Natural killer cell (primary cell): ENCODE measurements around the gene IL11. TPM values are rescaled to one million over a fixed set of nuclear protein-coding genes. Genes with fewer than 3 reads are reported as not detected.
A peak's percentile ranks its signal among the peaks of the same experiment; 100 is the strongest.

Experiments
- ATAC-seq, 3 donors: fragments of 150-1000 bp in 2 of 3; fragments of 200-7000 bp in 1 of 3; cut with Tn5 transposase; 1 replicate in 1 of 3; 2 replicates in 2 of 3; pipeline ENCODE4 v1.10.0; 2021; ENCODE audit warnings: mild to moderate bottlenecking in 2 of 3, moderate library complexity in 2 of 3
- DNase-seq, 2 donors: peaks; one replicate each; pipeline versions ENCODE4 v3.0.0 to v3.0.0-alpha.2; 2013 to 2021; ENCODE audit warnings: mixed read lengths in 1 of 2
- H3K27ac ChIP-seq: one replicate; pipeline ENCODE4 v1.5.1; 2013; ENCODE audit warnings: mild to moderate bottlenecking, low read length
- H3K27me3 ChIP-seq: one replicate; pipeline ENCODE4 v1.6.1; 2013; ENCODE audit warnings: low read length; ENCODE audit not compliant: control insufficient read depth, insufficient read depth
- H3K36me3 ChIP-seq: one replicate; pipeline ENCODE4 v1.6.1; 2013; ENCODE audit warnings: low read length; ENCODE audit not compliant: control insufficient read depth, insufficient read depth
- H3K4me1 ChIP-seq: one replicate; pipeline ENCODE4 v1.6.1; 2013; ENCODE audit warnings: low read length; ENCODE audit not compliant: control insufficient read depth, insufficient read depth
- H3K4me3 ChIP-seq: one replicate; pipeline ENCODE4 v1.5.1; 2013; ENCODE audit warnings: low read length
- H3K9me3 ChIP-seq: one replicate; pipeline ENCODE4 v1.6.1; 2013; ENCODE audit warnings: low read length; ENCODE audit not compliant: control insufficient read depth, insufficient read depth
- H3K27ac Mint-ChIP-seq, 2 donors: one replicate each; pipeline ENCODE4 v1.8.0; 2022; ENCODE audit warnings: mild to moderate bottlenecking in 2 of 2, mixed read lengths in 2 of 2, moderate library complexity in 1 of 2
- H3K27me3 Mint-ChIP-seq, 2 donors: one replicate each; pipeline ENCODE4 v1.8.0; 2022; ENCODE audit warnings: low read depth in 2 of 2, mixed read lengths in 2 of 2
- H3K36me3 Mint-ChIP-seq: one replicate; pipeline ENCODE4 v1.8.0; 2022; ENCODE audit warnings: mixed read lengths
- H3K4me1 Mint-ChIP-seq, 2 donors: one replicate each; pipeline ENCODE4 v1.8.0; 2022; ENCODE audit warnings: mixed read lengths in 2 of 2
- H3K4me3 Mint-ChIP-seq: one replicate; pipeline ENCODE4 v1.8.0; 2022; ENCODE audit warnings: mild to moderate bottlenecking, moderate library complexity, mixed read lengths
- H3K9me3 Mint-ChIP-seq, 2 donors: one replicate each; pipeline ENCODE4 v1.8.0; 2022; ENCODE audit warnings: mixed read lengths in 2 of 2
- CTCF ChIP-seq: fragments of 200-600 bp; IDR thresholded peaks from one replicate; pipeline ENCODE4 v1.8.0; 2022; ENCODE audit warnings: antibody characterized with exemption
- whole genome bisulfite sequencing: methylation state at CpG from one replicate; pipeline ENCODE4 v1.1.7; 2013; ENCODE audit warnings: missing lambda C conversion rate; ENCODE audit not compliant: insufficient coverage; 5-methylcytosine and 5-hydroxymethylcytosine counted together
- intact Hi-C: fragments of 100-400 bp; cut with micrococcal nuclease; formaldehyde crosslinking; loops from one replicate; pipeline ENCODE4 v1.14.2; 2022
- total RNA-seq, 4 donors: library from RNA; stranded (reverse); fragments of 120-200 nt in 1 of 4; gene quantifications; one replicate each; pipeline versions ENCODE4 v1.2.3 to v1.2.4, GENCODE V29; 2013 to 2022

Gene IL11
- total RNA-seq, 3 donors from 2014 or later (not counting 1 experiment from before 2014, with no cell fraction given) = 0.14 to 0.35 (median 0.27) TPM

- H3K4me1 Mint-ChIP-seq = peaks cover 24 to 45% of the 10 kb centered on the region in 2 donors
- intact Hi-C loops = no loop called here
- Histone ChIP-seq H3K27me3 (no peaks in the 10 kb centered on the region), H3K36me3 (peaks cover 43% of the 10 kb centered on the region), H3K4me1 (peaks cover 42% of the 10 kb centered on the region), H3K27ac (no peak overlapping the region), H3K9me3 (no peaks in the 10 kb centered on the region), H3K4me3 (no peak overlapping the region)
- H3K27ac Mint-ChIP-seq = peak overlapping the region in 1 of 2 donors; percentile 80
- TF ChIP-seq CTCF = no peak
- no peaks in the 10 kb centered on the region for H3K27me3 Mint-ChIP-seq
- 86% methylated on average over 10 of the region's 12 CpGs for WGBS
- no peaks in the 10 kb centered on the region for H3K9me3 Mint-ChIP-seq
- ATAC-seq (no peak), DNase-seq (no peak)
- no peaks in the 10 kb centered on the region for H3K36me3 Mint-ChIP-seq
- no peak overlapping the region for H3K4me3 Mint-ChIP-seq
Measured at GRCh38 chr19:55391191-55391670, 21.0 kb upstream of the IL11 start.

DNA sequence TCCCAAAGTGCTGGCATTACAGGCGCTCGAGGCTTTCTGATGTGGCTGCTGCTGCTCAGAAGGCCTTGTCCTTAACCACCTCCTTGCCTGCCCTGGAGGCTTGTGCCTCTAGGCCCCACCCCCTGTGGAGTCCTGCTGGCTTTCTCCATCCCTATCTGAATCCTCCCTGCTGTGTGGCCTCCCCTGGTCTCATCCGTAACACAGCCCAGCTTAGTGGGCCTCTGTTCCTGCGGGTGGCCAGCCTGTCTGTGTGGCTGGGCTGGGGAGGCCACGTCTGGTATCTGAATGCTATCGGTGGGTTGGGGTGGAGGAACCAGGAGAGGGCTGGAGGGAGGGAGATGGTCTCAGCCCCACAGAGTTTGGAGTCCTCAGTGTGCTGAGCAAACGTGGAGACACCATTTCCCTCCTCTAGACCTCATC, 20.2 kb upstream of the IL11 start:
- no peaks in the 10 kb centered on the region for H3K27me3 ChIP-seq
- DNase-seq (no peak), ATAC-seq (no peak)
- WGBS = 89% methylated on average over 7 of the region's 7 CpGs
- peaks cover 43% of the 10 kb centered on the region for H3K36me3 ChIP-seq
- no peaks in the 10 kb centered on the region for H3K9me3 ChIP-seq
- Mint-ChIP-seq H3K27me3 (no peaks in the 10 kb centered on the region), H3K9me3 (no peaks in the 10 kb centered on the region), H3K4me3 (no peak overlapping the region), H3K36me3 (no peaks in the 10 kb centered on the region), H3K27ac (peak overlapping the region in 1 of 2 donors; percentile 80), H3K4me1 (peaks cover 31 to 52% of the 10 kb centered on the region in 2 donors)
- intact Hi-C loops = no loop called here
- TF ChIP-seq CTCF = no peak
- H3K4me3 ChIP-seq = no peak overlapping the region
- H3K27ac ChIP-seq = no peak overlapping the region
- H3K4me1 ChIP-seq = peaks cover 42% of the 10 kb centered on the region

DNA sequence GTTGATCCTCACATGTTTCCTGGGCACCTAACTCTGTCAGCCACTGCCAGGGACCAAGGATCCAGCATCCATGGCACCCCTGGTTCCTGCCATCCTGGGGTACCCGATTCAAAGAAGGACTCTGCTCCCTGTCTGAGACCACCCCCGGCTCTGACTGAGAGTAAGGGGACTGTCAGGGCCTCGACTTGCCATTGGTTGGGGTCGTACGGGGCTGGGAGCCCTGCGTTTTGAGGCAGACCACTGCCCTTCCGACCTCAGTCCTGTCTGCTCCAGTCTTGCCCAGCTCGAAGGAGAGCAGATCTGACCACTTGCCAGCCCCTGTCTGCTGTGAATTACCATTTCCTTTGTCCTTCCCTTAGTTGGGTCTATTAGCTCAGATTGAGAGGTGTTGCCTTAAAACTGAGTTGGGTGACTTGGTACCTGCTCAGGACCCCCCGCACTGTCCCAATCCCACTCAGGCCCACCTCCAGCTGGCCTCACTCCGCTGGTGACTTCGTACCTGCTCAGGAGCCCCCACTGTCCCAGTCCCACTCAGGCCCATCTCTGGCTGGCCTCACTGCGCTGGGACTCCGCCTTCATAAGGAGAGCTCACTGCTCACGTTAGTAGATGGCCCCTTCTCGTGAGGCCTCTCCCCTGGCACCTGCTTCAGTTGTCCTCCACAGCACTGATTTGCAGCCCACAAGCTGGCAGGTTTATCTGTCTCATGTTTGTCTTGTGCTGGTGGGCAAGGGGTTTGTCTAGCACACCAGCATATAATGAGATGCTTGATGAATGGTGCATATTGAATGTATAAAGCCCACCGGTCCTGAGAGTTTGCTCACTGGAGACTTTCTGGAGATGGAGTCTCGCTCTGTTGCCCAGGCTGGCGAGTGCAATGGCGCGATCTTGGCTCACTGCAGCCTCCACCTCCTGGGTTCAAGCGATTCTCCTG, 19.4 kb upstream of the IL11 start:
- H3K9me3 Mint-ChIP-seq = no peaks in the 10 kb centered on the region
- peak overlapping the region; percentile 80 to 81 for H3K27ac Mint-ChIP-seq
- no peak for TF ChIP-seq CTCF
- H3K36me3 ChIP-seq = peaks cover 43% of the 10 kb centered on the region
- H3K4me3 ChIP-seq = no peak overlapping the region
- intact Hi-C loops = no loop called here
- no peak overlapping the region for H3K27ac ChIP-seq
- H3K4me1 Mint-ChIP-seq = peaks cover 36 to 61% of the 10 kb centered on the region in 2 donors
- no peaks in the 10 kb centered on the region for H3K9me3 ChIP-seq
- peak overlapping the region; percentile 49 for H3K4me3 Mint-ChIP-seq
- WGBS = 91% methylated on average over 21 of the region's 21 CpGs
- no peak for DNase-seq
- H3K27me3 Mint-ChIP-seq = no peaks in the 10 kb centered on the region
- no peaks in the 10 kb centered on the region for H3K27me3 ChIP-seq
- no peak for ATAC-seq
- no peaks in the 10 kb centered on the region for H3K36me3 Mint-ChIP-seq
- H3K4me1 ChIP-seq = peaks cover 49% of the 10 kb centered on the region
